Measurements from ENCODE around the gene CD80. TPM values are rescaled to one million over a fixed set of nuclear protein-coding genes. Genes with fewer than 3 reads are reported as not detected.
A peak's percentile ranks its signal among the peaks of the same experiment; 100 is the strongest.

CD80 gene
- total and polyA plus RNA-seq, 10 of the 15 experiments (the other 5 are each of a cell fraction or from before 2014, with no cell fraction given) = 41.4 to 137 (median 58.1) TPM

- TF ChIP-seq BCL3 (IDR thresholded peaks at IDR 0.05; ENCODE audit: borderline replicate concordance, insufficient read depth, low read depth, low read length, poor library complexity, severe bottlenecking) (peak; percentile 57), BACH1 (IDR thresholded peaks at IDR 0.05; ENCODE audit: borderline replicate concordance) (peak; percentile 76), KDM1A (IDR thresholded peaks at IDR 0.05; ENCODE audit: borderline replicate concordance) (no peak), CREB1 (IDR thresholded peaks at IDR 0.05; ENCODE audit: low read depth) (no peak), PML (IDR thresholded peaks at IDR 0.05; ENCODE audit: low read length) (peak; percentile 52; the same call in 1 of the 2 replicates), TCF3 (IDR thresholded peaks at IDR 0.05; ENCODE audit: borderline replicate concordance, insufficient read depth, low read depth, low read length) (0 out of 2 replicates have a peak, but pooled peaks have one; percentile 66), HCFC1 (IDR thresholded peaks at IDR 0.05; ENCODE audit: low read length) (no peak; the same call in 1 of the 2 replicates), BMI1 (IDR thresholded peaks at IDR 0.05; ENCODE audit: borderline replicate concordance) (no peak), NFXL1 (IDR thresholded peaks at IDR 0.05; ENCODE audit: borderline replicate concordance) (no peak), CHD4 (IDR thresholded peaks at IDR 0.05) (no peak), NKRF (conservative IDR thresholded peaks at IDR 0.05) (peak; percentile 50), DPF2 (IDR thresholded peaks at IDR 0.05) (peak; percentile 87), ZNF217 (IDR thresholded peaks at IDR 0.05) (peak; percentile 46; the same call in 1 of the 2 replicates), ZBTB40 (IDR thresholded peaks at IDR 0.05; ENCODE audit: borderline replicate concordance) (0 out of 2 replicates have a peak, but pooled peaks have one; percentile 15), WRNIP1 (IDR thresholded peaks at IDR 0.05; ENCODE audit: borderline replicate concordance, low read depth, low read length) (no peak), NFYB (IDR thresholded peaks at IDR 0.05; ENCODE audit: insufficient read depth, low read depth, low read length) (no peak), ZNF24 (IDR thresholded peaks at IDR 0.05) (0 out of 2 replicates have a peak, but pooled peaks have one; percentile 14), POLR2AphosphoS2 (IDR thresholded peaks at IDR 0.05; ENCODE audit: low read depth, low read length) (peak; percentile 32; the same call in 1 of the 2 replicates), BHLHE40 (IDR thresholded peaks at IDR 0.05; ENCODE audit: borderline replicate concordance in 1 of 2, low read depth in 2 of 2, low read length in 1 of 2) (peak; percentile 56 to 80; a peak in 3 of 4 replicates)
- TF ChIP-seq, protein P1, sequence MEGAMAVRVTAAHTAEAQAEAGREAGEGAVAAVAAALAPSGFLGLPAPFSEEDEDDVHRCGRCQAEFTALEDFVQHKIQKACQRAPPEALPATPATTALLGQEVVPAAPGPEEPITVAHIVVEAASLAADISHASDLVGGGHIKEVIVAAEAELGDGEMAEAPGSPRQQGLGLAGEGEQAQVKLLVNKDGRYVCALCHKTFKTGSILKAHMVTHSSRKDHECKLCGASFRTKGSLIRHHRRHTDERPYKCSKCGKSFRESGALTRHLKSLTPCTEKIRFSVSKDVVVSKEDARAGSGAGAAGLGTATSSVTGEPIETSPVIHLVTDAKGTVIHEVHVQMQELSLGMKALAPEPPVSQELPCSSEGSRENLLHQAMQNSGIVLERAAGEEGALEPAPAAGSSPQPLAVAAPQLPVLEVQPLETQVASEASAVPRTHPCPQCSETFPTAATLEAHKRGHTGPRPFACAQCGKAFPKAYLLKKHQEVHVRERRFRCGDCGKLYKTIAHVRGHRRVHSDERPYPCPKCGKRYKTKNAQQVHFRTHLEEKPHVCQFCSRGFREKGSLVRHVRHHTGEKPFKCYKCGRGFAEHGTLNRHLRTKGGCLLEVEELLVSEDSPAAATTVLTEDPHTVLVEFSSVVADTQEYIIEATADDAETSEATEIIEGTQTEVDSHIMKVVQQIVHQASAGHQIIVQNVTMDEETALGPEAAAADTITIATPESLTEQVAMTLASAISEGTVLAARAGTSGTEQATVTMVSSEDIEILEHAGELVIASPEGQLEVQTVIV (IDR thresholded peaks at IDR 0.05; ENCODE audit: borderline replicate concordance, partially characterized antibody) = no peak
Observed at GRCh38 chr3:119579366-119580066, 20.1 kb upstream of the CD80 start, which contains the start of gene ADPRH (continued).
